Endothelial cell of umbilical vein (primary cell): Measurements from ENCODE around the gene TNRC6C. TPM values are rescaled to one million over a fixed set of nuclear protein-coding genes. Genes with fewer than 3 reads are reported as not detected.

Source experiments
- BruUV-seq: library from RNA; stranded (reverse); fragments of 400-500 nt; replicated peaks from 2 replicates; lab custom pipeline; 2021; lab: Mats Ljungman, UMichigan
- CTCF ChIA-PET: fragments of 300-600, 350-600 bp; sonication (Branson Sonifier 250); formaldehyde crosslinking; loops from one replicate; lab custom pipeline; 2021; ENCODE audit warnings: antibody characterized with exemption, inconsistent platforms; lab: Charles Lee
- POLR2A ChIA-PET: fragments of 300-600, 350-600 bp; sonication (Branson Sonifier 250); formaldehyde crosslinking; loops from one replicate; lab custom pipeline; 2021; ENCODE audit warnings: antibody characterized with exemption, inconsistent platforms; lab: Charles Lee
- DNase-seq: peaks from one replicate; pipeline ENCODE4 v3.0.0-alpha.2; 2011; ENCODE audit warnings: low read depth, low spot score
- FAIRE-seq: peaks from 2 replicates; lab custom pipeline; 2011; peaks lifted over from hg19 to GRCh38; lab: Jason Lieb, UNC
- H2AFZ ChIP-seq: 2 replicates; pipeline ENCODE4 v1.6.0; 2012; ENCODE audit warnings: low read depth, low read length, control low read depth, inconsistent platforms
- H3K27ac ChIP-seq: 2 replicates; pipeline ENCODE4 v1.5.1; 2011; ENCODE audit warnings: low read depth, mild to moderate bottlenecking, control low read depth, low read length, moderate library complexity; ENCODE audit not compliant: insufficient read depth
- H3K27me3 ChIP-seq, 2 experiments: 2 replicates each; pipeline versions ENCODE4 v1.6.0 to v1.6.1; 2011; ENCODE audit warnings: low read length in 2 of 2, mixed read lengths in 1 of 2; ENCODE audit not compliant: control insufficient read depth in 2 of 2, insufficient read depth in 2 of 2
- H3K36me3 ChIP-seq, 2 experiments: 2 replicates in 1 of 2; 3 replicates in 1 of 2; pipeline ENCODE4 v1.5.1; 2011; ENCODE audit warnings: low read length in 2 of 2, mild to moderate bottlenecking in 1 of 2, moderate library complexity in 1 of 2; ENCODE audit not compliant: control insufficient read depth in 2 of 2, insufficient read depth in 2 of 2; ENCODE audit errors: extremely low read depth in 1 of 2
- H3K4me1 ChIP-seq: 3 replicates; pipeline ENCODE4 v1.5.1; 2011; ENCODE audit warnings: mild to moderate bottlenecking, low read length; ENCODE audit not compliant: control insufficient read depth, insufficient read depth; ENCODE audit errors: extremely low read depth
- H3K4me2 ChIP-seq: 2 replicates; pipeline ENCODE4 v1.6.1; 2011; ENCODE audit warnings: low read length, control low read depth, mixed read lengths; ENCODE audit not compliant: insufficient read depth
- H3K4me3 ChIP-seq, 3 experiments: fragments of 200-600 bp in 1 of 3; sonication (generic), shearing (Covaris generic) in 1 of 3; replicated peaks in 1 of 3; 2 replicates each; pipeline ENCODE4 v1.5.1; 2011 to 2016; ENCODE audit warnings: control low read depth in 3 of 3, low read length in 3 of 3, mild to moderate bottlenecking in 2 of 3, inconsistent platforms in 1 of 3, low read depth in 1 of 3, moderate library complexity in 1 of 3; ENCODE audit not compliant: insufficient read depth in 1 of 3
- H3K79me2 ChIP-seq: 2 replicates; pipeline ENCODE4 v1.6.0; 2012; ENCODE audit warnings: low read length, inconsistent platforms; ENCODE audit not compliant: control insufficient read depth, insufficient read depth
- H3K9ac ChIP-seq: replicated peaks from 2 replicates; pipeline ENCODE3; 2011; ENCODE audit warnings: low read length, control low read depth; ENCODE audit not compliant: insufficient read depth; ENCODE audit errors: extremely low read depth
- H3K9me1 ChIP-seq: replicated peaks from 3 replicates; pipeline ENCODE4 v1.6.0; 2011; ENCODE audit warnings: mild to moderate bottlenecking, low read length; ENCODE audit not compliant: control insufficient read depth, insufficient read depth; ENCODE audit errors: extremely low read depth
- H3K9me3 ChIP-seq: replicated peaks from 2 replicates; pipeline ENCODE4 v1.5.1; 2012; ENCODE audit warnings: low read length, inconsistent platforms; ENCODE audit not compliant: control insufficient read depth, insufficient read depth
- H4K20me1 ChIP-seq: replicated peaks from 2 replicates; pipeline ENCODE3; 2011; ENCODE audit warnings: mild to moderate bottlenecking, low read length; ENCODE audit not compliant: control insufficient read depth, insufficient read depth; ENCODE audit errors: extremely low read depth
- EZH2 ChIP-seq: IDR thresholded peaks from 2 replicates; pipeline ENCODE4 v1.6.1; 2012; ENCODE audit warnings: borderline replicate concordance, low read depth, mild to moderate bottlenecking, moderate library complexity, low read length, inconsistent platforms; ENCODE audit not compliant: severe bottlenecking
- FOS ChIP-seq: IDR thresholded peaks from 2 replicates; pipeline ENCODE4 v1.6.1; 2011; ENCODE audit warnings: mild to moderate bottlenecking, low read length, moderate library complexity, borderline replicate concordance; ENCODE audit not compliant: insufficient read depth
- GATA2 ChIP-seq: IDR thresholded peaks from 2 replicates; pipeline ENCODE4 v1.7.0; 2011; ENCODE audit warnings: low read depth, mild to moderate bottlenecking, moderate library complexity, mixed read lengths, low read length; ENCODE audit not compliant: insufficient read length, insufficient read depth
- JUN ChIP-seq: IDR thresholded peaks from 2 replicates; pipeline ENCODE4 v1.6.1; 2011; ENCODE audit warnings: borderline replicate concordance, low read depth; ENCODE audit not compliant: insufficient read length, insufficient read depth
- MYC ChIP-seq: IDR thresholded peaks from one replicate; pipeline ENCODE4 v1.6.1; 2011; ENCODE audit warnings: mild to moderate bottlenecking, low read depth, low read length
- POLR2A ChIP-seq: IDR thresholded peaks from 2 replicates; pipeline ENCODE4 v1.6.1; 2012; ENCODE audit warnings: low read depth, mild to moderate bottlenecking, control low read depth, low read length
- POLR2AphosphoS5 ChIP-seq: IDR thresholded peaks from 2 replicates; pipeline ENCODE4 v1.6.1; 2012; ENCODE audit warnings: low read depth, mild to moderate bottlenecking, control low read depth, low read length, moderate library complexity; ENCODE audit not compliant: insufficient read depth
- dilution Hi-C: fragments of 300-500 bp; cut with MboI; formaldehyde crosslinking; loops from one replicate; pipeline ENCODE4 v1.15.0; 2019; ENCODE audit warnings: low sequenced_read_pairs; ENCODE audit not compliant: extremely low pct_ligation_motif_present
- intact Hi-C: fragments of 100-400 bp; cut with micrococcal nuclease; formaldehyde crosslinking; loops from one replicate; pipeline ENCODE4 v1.10.0; 2022
- polyA plus RNA-seq, 4 experiments: library from polyadenylated mRNA; depleted of rRNA in 3 of 4; stranded (reverse) in 3 of 4; unstranded in 1 of 4; fragments of >200 nt; gene quantifications; 2 replicates each; pipeline versions ENCODE4 v1.2.1 to v1.2.3, GENCODE V29; 2011 to 2012; ENCODE audit warnings: missing spikeins in 1 of 4
- total RNA-seq: library from RNA; stranded (reverse); gene quantifications from 2 replicates; pipeline ENCODE4 v1.2.3, GENCODE V29; 2021
- TF ChIP-seq, protein P1 (sequence below), 2 donors: IDR thresholded peaks; 1 replicate in 1 of 2; 2 replicates in 1 of 2; pipeline ENCODE4 v1.5.1; 2011; ENCODE audit warnings: low read length in 2 of 2, mild to moderate bottlenecking in 2 of 2, moderate library complexity in 2 of 2, control low read depth in 1 of 2, inconsistent platforms in 1 of 2, low read depth in 1 of 2; ENCODE audit not compliant: insufficient read depth in 1 of 2; ENCODE audit errors: extremely low read depth in 1 of 2
- TF ChIP-seq, protein P2 (sequence below): IDR thresholded peaks from 2 replicates; pipeline ENCODE4 v1.6.1; 2011; ENCODE audit not compliant: insufficient read depth, insufficient read length

TNRC6C gene
- total and polyA plus RNA-seq, 2 donors (not counting 3 experiments of a cell fraction or from before 2014, with no cell fraction given): 2.1 to 17.5 TPM

DNA sequence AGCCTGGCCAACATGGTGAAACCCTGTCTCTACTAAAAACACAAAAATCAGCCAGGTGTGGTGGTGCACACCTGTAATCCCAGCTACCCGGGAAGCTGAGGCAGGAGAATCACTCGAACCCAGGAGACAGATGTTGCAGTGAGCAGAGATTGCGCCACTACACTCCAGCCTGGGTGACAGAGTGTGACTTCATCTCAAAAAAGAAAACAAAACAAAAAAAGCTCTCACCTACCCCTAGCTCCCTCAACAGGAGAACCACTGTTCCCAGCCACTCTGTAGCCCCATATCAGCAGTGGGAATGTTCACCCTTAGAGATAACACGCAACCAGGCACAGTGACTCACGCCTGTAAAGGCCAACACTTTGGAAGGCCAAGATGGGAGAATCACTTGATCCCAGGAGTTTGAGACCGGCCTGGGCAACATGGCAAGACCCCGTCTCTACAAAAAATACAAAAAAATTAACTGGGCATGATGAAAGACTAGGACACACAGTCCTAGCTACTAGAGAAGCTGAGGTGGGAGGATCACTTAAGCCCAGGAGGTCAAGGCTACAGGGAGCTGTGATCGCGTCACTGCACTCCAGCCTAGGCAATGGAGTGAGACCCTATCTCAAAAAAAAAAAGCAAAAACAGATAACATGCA, 177.5 kb downstream of the TNRC6C start:
- H3K27ac ChIP-seq: no peak overlapping the region
- DNase-seq (no peak), FAIRE-seq (no peak)
- peaks cover 4% of the 10 kb centered on the region for H3K4me1 ChIP-seq
- H3K9me3 ChIP-seq: no peaks in the 10 kb centered on the region
- no peaks in the 10 kb centered on the region for H3K27me3 ChIP-seq
- no peak overlapping the region for H3K4me2 ChIP-seq
- dilution Hi-C loops (no loop called here), intact Hi-C loops (no loop called here)
- no TSS peak for BruUV-seq
- H3K4me3 ChIP-seq: no peak overlapping the region
- no peak for TF ChIP-seq EZH2
- TF ChIP-seq GATA2: no peak
- TF ChIP-seq JUN: no peak
- TF ChIP-seq POLR2AphosphoS5: no peak
- TF ChIP-seq MYC: no peak
- TF ChIP-seq POLR2A: no peak
- TF ChIP-seq, protein P1, sequence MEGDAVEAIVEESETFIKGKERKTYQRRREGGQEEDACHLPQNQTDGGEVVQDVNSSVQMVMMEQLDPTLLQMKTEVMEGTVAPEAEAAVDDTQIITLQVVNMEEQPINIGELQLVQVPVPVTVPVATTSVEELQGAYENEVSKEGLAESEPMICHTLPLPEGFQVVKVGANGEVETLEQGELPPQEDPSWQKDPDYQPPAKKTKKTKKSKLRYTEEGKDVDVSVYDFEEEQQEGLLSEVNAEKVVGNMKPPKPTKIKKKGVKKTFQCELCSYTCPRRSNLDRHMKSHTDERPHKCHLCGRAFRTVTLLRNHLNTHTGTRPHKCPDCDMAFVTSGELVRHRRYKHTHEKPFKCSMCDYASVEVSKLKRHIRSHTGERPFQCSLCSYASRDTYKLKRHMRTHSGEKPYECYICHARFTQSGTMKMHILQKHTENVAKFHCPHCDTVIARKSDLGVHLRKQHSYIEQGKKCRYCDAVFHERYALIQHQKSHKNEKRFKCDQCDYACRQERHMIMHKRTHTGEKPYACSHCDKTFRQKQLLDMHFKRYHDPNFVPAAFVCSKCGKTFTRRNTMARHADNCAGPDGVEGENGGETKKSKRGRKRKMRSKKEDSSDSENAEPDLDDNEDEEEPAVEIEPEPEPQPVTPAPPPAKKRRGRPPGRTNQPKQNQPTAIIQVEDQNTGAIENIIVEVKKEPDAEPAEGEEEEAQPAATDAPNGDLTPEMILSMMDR (IDR thresholded peaks at IDR 0.05; ENCODE audit: extremely low read depth in 1 of 2, insufficient read depth in 1 of 2, low read depth in 1 of 2, low read length in 2 of 2): no peak
- no peak for TF ChIP-seq FOS
- TF ChIP-seq, protein P2, sequence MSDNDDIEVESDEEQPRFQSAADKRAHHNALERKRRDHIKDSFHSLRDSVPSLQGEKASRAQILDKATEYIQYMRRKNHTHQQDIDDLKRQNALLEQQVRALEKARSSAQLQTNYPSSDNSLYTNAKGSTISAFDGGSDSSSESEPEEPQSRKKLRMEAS: no peak
- no peak overlapping the region for H3K9ac ChIP-seq
- no peaks in the 10 kb centered on the region for H3K36me3 ChIP-seq
- ChIA-PET POLR2A (no interaction called here), CTCF (interaction anchor here (1.1 to 3.1 kb wide), 7 partner anchors 9 to 116 kb away, joined by 3 to 18 read pairs (median 6); partner anchors contain the start of genes AFMID and TK1)
- no peaks in the 10 kb centered on the region for H3K79me2 ChIP-seq
- no peaks in the 10 kb centered on the region for H3K9me1 ChIP-seq
- H4K20me1 ChIP-seq: no peaks in the 10 kb centered on the region
- no peak overlapping the region for H2AFZ ChIP-seq
